Stimulated activated naive CD8-positive, alpha-beta T cell treated with anti-CD3 and anti-CD28 coated beads, Interleukin-15, Interleukin-2, amounts not matched to agents 100 U/mL and 50 U/mL, for 24 hours (primary cell): Measurements from ENCODE around the gene LINC01488.

Experiments used
- ATAC-seq: fragments of 150-1000 bp; cut with Tn5 transposase; one replicate; pipeline ENCODE4 v1.10.0; 2021
- DNase-seq: peaks from one replicate; pipeline ENCODE4 v3.0.0; 2021

The LINC01488 gene

DNA sequence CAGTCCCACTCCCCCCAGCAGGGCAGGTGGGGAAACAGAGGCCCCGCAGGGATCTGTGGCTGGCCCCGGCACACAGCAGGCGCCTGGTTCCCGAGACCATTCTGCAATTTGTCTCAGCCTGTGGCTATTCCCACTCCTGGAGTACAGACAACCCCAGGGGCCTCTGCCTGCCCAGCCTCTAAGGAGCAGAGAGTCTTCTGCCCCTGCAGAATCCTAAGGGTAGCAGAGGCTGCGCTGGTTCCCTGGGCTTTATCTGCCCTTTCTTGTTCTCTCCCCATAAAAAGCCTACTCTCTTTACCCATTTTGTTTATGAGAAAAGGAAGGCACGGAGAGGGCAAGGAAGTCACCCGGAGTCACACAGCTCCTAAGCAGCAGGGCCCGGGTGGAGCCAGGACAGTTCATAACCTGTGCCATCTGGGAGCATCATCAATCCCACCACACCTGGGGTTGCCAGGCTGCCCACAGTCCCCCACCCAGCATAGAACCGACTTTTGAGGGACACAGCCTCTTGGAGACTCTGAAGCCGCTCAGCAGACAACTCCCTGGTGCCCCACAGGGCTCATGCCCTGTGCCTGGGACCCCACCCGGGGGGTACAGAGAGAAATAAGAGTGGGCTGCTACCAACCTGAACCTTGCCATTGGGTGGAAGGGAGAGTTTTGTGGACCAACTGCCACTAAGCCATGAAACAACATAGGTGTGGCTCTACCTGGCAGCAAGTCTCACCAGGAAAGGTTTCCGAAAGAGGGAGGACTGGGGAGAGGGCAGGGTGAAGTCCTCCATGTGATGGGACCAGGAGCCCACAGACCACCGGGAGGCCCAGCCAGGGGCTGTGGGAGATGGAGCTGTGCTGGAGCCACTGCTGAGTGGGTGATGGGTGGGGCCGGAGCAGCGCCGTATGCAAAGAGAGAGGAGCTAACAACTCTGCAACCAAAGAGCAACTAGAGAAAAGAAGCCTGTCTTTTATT is 17.2 kb upstream of the LINC01488 start:
- DNase-seq: no peak
- no peak for ATAC-seq

DNA sequence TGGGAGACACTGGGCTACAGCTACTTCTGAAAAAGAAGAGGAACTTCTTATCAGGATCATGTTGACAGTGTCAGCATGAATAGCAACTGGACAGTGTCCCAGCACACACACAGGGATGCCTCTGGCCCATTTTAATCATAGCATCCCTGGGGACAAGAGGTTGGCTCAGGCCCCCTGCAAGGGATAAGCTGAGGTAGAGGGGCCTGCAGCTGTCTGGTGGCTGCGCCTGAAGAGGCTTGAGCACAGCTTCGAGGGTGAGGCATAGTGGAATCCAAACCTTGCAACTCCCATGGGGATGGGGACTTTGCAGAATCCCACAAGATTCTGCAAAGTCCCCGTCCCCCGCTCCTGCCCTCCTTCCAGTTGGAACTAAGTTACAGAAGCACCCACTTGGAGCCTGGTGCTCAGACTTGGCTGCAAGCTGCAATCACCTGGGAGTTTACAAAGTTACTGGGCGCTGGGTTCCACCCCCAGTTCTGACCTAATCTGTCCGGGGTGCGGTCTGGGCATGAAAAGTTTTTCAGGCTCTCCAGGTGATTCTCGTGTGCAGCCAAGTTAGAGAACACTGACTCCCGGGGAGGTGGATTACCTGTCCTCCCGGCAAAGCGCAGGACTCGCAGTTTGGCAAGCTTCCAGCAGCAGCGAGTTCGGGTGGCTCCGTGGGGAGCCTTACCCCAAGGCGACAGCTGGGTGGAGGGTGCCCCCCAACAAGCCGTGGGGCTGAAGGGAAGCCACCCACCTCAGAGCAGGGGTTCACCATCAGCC is 16.0 kb upstream of the LINC01488 start:
- no peak for DNase-seq
- no peak for ATAC-seq

DNA sequence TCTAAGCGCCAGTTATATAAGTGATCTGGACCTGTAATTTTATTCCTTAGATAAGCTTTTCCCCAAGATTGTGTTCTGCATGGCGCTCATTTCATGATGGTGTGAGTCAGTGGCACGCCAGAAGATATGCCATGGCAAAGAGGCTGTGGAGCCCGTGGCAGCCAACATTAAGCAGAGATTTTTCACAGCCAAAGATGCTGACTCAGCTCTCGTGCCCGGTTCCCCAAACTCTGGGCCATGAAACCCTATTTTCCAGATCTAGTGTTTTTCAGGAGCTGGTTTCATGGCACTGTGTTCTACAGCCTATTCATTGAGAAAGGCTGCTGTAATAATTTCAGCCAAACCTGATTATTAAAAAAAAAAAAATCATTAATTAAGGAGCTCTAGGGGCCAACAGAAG is 15.4 kb upstream of the LINC01488 start:
- DNase-seq (no peak), ATAC-seq (no peak)

DNA sequence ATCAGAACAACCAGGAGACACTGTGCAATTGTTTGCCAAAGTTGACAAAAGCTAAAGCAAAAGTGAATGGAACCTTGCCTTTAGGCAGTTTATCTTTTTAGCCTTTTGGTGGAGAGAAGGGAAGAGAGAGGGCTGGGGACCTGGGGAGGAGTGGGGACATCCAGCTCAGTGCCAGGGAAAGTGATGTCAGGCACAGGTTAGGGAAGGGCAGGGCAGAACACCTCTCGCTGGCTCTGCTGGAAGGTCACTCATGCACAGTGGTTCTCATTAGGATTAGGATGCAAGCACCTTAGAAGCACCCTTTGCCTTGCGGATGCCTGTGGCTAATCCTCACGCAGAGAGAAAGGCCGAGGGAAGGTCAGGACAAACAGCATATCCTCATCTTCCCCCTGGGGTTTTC is 14.3 kb upstream of the LINC01488 start:
- DNase-seq: no peak
- no peak for ATAC-seq

DNA sequence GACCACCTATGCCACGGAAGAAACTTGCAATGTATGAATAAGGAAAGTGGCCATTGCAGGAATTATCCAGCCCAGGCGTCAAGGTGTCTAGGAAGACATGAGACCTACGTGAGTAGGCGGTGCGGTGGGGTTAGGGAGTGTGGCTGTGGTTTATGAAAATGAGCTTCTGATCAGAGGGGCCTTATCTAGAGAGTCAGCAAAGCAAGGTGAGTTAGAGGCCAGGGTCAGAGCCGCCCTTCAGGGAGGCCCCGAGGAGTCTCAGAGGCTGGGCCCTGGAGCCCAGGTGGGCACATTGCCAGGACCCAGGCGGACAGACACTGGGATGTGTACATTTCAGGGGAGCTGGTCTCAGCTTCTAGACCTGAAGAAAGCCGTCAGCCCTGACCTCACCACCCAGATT is 13.8 kb upstream of the LINC01488 start:
- no peak for DNase-seq
- ATAC-seq: no peak

DNA sequence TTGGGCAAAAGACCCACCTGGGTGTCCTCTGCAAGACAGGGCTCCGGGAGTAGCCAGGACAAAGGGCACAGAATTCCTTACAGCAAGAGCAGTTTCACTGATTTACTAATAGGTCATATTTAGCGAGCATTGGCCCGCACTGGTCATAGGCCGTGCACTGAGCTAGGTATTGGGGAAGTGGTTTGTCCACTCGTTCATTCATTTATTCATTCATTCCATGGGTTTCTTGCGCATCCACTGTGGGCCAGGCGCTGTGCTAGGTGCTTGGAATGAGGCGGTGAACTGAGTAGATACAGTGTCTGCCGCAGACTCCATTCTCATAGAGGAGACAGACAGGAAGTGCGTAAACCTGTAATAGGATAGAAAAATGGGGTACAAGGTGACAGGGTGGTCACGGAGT is 13.2 kb upstream of the LINC01488 start:
- DNase-seq (no peak), ATAC-seq (no peak)

DNA sequence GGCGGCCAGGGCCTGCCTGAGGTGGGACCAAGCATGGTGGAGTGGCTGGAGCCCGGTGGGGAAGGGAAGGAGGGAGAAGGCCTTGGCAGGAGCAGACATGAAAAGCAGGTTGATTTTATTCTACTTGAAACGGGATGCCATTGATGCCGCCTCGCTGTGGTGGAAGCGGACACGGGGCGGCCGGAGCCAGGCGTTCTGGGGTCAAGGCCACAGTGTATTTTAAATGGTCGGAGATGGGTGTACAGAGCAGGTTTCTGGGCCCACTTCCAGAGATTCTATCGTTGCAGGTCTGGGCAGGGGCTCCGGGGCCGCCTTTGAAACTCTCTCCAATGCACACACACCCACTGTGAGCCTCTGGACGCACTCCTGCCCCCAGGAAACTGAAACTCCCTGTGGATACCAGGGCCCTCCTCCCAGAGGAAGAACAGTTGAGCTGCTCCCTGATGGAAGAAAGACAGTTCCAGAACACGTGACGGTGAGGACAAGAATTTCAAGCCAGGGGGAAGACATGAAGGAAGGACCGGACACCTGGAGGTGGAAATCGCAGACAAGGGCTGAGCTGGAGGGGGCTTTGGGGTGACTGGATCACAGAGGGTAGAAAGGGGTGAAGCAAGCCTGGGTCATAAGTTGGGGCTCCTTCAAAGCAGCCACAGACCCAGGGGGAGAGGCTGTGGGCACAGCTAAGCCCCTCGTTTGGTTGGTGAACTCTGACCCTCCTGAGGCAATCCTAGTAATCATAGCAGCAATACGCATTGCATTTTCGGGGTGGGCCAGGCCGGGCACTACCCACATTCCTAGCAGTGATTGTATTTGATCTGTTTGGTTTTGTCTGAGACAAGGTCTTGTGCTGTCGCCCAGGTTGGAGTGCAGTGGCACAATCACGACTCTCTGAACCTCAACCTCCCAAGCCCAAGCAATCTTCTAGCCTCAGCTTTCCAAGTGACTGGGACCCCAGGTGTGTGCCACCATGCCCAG is 12.3 kb upstream of the LINC01488 start:
- ATAC-seq (no peak), DNase-seq (no peak)

DNA sequence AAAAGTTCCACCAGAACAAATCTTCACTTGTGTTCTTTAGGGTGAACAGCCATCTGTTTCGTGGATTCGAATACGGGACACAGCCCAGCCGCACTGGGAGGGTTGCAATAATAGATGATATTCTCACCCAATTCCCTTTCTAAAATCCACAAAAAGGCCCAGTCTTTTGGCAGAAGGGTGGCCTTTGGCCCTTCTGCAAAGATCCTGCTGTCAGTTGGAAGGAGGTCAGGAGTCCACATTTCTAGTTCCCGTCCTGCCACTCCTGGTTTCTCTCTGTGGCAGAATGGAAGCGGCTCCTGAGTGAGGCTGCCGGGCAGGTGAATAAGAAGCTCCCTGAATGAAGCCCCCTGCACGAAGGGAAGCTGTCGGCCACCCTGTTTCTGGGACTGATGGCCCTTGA is 11.2 kb upstream of the LINC01488 start:
- ATAC-seq (no peak), DNase-seq (no peak)

DNA sequence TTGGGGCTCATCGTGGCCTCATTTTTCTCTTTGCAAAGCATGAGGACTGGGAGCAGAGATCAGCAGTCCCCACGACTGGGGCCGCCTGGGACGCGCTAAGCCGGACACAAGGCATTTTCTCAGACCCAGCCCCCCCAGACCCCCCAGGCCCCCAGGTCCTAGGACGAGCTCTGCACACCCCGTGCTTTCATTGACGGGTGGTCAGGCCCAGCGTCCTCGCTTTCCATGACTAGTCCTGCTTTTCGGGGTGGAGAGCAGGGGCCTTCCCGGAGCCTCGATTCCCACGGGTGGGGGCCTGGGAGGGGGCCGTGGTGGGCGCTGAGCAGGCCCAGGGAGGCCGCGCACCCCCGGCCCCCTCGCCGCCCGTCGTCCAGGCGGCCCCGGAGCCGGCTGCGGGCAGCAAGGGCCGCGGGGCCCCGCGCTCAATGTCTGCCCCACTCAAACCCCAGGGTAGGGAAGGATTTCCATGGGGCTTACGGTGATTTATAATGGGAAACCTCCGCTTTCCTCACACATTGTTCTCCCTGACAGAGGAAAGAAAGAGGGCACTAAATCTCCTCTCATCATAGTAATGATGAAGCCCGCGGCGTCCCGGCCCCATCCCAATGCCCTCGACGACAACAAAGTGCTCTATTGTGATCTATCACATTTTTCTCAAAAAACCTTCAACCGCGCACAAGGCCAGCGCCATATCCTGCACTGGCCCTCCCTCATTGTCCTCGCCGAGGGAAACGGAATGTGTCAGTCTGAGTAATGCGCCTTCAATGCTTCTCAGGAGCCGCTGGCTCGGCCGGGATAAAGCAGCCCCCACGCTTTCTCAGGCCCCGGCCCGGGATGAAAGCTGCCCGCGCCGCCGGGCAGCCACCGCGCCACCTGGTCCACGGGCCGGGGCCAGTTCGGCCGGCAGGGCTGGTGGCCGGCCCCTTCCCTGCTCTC is 10.4 kb upstream of the LINC01488 start:
- no peak for DNase-seq
- no peak for ATAC-seq

DNA sequence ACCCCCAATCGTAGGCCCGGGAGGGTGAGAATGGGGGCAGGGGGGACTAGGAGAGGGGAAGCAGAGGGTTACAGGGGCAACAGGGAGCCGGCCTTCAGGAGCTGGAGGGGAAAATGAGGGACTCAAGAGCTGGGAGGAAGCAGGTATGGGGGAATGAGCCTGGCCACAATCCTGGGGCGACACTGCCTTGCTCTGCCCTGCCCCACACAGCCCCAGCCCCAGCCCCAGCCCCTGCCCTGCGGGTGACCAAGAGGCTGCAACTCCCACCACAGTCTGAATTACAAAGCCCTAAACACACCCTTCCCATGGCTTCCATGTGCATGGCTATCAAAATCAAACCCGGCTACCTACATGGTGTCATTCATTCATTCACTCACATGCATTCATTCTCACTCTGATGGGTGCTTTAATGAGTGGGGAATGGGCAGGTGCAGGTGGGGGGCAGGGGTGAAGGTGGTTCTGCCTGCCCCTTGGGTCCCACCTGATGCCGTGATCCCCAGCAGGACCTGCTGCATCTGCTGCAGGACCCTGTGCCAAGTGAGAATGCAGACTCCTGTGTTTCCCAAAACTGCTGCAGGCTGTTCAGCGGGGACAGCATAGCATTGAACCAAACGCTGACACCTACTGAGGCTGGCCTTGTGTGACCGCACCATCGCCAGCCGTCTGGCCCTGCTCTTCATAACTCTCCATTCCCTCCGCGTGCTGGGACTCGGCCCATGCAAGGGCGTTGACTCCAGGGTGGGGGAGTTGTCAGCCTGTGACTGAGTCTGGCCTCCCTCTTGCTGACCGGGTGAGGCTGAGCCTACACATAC is 9.5 kb upstream of the LINC01488 start:
- ATAC-seq: no peak
- DNase-seq: no peak

DNA sequence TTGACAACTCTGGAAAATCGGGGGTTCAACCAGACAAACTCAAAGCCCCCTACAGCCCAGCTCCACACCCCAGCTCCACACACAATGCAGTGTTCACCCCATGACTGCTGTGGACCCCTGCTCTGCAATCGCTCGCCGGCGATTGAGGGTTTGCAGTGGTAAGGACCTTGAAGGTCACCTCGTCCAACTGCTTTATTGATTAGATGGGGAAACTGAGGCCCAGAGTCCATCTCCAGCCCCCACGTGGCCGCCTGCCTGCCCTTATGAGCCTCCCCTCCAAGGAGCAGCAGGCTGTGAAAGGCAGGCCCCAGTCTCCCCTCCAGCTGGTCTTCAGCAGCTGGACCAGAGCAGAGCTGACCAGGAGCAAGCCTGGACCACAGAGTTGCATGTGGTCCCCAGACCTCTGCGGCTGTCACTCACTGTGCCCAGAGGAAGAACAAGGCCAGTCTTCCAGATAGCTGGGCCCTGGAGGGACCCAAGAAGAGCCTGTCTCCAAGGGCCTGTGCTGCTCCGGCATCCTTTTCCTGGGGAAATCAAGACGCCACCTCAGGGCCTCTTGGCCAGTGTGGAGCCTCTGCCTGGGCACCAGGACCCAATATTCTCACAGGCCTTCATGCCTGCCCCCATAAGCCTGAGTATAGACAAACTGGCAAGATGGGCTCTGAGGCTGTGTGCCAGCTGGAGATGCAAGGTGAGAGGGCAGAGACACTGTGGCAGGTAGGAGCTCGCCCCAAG is 8.8 kb upstream of the LINC01488 start:
- no peak for DNase-seq
- no peak for ATAC-seq

DNA sequence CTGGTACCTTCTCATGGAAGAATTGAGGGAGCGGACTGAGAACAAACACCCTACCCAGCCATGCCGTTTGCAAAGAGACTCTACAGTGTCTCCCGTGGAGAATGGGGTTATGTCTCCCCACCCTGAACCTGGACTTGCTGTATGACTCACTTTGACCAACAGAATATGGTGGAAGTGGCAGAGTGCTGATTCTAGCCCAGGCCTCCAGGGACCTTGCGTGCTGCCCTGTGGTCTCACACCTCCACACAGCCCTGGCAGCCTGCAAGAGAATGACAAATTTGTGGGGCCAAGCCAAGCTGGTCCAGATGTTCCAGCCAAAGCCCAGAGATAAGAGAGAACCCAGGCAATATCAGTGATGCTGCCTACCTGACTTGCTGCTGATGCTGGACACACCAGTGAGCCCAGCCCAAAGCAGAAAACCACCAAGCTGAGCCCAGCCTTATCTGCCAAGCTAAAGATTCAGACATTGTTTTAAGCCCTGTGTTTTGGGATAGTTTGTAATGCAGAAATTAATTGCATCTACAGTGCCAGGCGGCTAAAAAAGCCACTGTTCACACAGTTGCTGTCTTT is 8.1 kb upstream of the LINC01488 start:
- DNase-seq: no peak

DNA sequence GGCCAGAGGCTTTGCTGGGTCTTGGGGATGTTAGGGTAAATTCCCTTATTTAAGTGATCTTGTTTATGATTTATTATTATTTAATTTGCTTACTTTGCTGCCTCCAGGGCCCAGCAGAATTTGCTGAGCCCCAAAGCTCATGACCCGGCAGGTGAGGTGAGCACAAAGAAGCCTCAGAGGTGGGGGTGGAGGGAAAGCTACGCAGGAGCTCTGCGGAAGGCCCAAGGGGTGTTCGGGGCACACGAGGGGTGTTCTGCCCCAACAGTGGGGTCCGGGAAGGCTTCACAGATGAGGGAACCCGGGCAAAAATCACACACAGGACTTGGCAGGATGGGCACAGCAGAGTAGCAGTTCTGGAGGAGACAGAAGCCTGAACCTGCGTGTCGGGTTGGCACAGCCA is 6.7 kb upstream of the LINC01488 start:
- DNase-seq (no peak), ATAC-seq (no peak)

More for the DNA sequence above, 8.1 kb upstream of the LINC01488 start:
- no peak for ATAC-seq

DNA sequence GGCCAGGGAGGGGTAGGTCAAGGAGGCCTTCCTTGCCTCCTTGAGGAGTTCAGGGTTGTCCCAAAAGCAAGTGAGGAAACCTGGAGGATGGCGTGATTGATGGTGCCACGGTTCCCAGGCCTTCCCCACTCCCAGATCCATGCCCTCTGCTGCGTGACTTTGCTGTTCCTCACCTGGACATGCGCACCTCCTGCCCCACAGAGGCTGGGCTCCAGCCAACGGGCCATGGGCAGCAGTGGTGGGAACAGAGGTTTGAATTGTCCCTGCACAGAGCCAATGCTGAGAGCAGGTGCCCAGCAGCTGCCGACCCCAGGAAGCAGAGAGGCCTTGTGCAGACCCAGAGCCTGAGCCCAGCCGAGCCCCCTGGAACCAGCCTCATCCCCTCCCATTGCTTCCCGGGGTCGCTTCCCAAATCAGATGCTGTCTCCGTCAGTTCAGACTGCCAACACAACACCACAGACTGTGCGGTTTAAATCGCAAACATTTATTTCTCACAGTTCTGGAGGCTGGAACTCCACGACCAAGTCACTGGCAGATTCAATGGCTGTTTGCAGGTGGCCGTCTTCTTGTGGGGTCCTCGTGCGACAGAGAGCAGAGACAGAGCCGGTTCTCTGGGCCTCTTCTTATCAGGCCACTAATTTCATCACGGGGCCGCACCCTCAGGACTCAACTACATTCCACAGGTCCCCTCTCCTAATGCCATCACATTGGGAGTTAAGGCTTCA is 6.2 kb upstream of the LINC01488 start:
- DNase-seq: no peak
- ATAC-seq: no peak

DNA sequence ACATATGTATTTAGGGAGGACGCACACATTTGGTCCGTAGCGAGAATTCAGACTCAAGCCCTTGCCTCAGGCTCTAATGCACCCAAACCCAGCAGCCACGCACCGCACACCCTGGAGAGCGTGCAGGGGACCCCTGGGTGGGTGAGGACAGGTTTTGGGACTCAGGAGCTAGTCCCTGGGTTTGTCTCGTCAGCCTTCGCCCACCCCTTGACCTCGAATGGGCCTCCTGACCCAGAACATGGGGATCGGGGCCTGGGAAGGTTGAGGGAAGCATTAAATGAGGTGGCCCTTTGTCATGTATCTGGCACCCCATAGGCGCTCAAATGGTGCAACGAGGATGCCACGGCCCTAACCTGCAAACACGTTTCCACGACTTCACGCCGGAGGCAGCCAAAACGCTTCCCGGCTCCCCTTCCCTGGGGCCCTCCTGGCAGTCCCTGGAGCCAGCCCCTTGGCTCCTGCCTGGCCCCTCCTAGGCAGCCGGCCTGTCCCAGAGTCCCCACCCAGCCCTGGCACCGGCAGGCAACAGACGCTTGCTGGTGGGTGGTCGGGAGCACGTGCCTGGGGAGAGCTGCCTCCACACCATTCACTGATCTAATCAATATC is 5.5 kb upstream of the LINC01488 start:
- no peak for DNase-seq
- ATAC-seq: no peak

DNA sequence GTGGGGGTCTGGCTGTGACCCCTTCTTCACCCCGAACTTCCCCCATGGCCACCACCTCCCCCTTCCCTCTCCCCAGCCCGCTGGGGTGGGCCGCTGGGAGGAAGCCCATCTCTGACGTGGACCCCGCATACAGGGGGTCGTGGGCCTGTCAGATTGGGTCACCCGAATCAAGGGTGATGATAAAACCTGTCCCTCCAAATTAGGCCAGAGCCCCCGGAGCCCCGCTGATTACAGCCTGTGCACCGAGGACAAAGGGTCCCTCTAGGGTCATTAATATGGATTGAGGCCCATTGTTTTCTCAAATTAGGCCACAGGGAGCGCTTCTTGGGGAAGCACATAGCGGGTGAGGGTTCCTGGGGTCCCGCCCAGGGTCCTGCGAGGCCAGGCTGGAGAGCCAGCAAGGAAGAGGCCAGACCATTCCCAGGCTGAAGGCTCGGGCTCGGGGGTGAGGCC is 4.9 kb upstream of the LINC01488 start:
- ATAC-seq (no peak), DNase-seq (no peak)

DNA sequence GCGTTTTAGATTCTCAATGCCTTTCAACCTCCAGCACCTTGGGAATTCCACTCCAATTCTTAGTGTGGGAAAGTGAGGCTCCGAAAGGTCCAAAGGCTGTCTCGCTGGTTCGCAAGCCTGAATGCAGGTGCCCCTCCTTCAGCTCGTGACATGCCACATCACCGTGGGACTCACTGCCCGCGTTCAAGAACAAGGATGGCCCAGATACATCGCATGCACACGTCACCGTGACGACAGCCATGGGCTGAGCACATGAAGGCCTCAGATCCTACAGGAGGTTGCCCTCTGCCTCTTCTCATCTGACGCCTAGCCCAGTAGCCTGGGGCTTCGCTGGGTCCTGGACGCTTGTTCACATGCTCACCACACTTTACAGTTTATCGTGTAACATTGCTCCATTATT is 4.4 kb upstream of the LINC01488 start:
- ATAC-seq: no peak
- no peak for DNase-seq
